Astrocyte (in vitro differentiated cells and primary cell): ENCODE measurements around the gene SULT2A1.

Source experiments
- CTCF ChIP-seq: IDR thresholded peaks from 2 replicates; pipeline ENCODE4 v1.5.1; 2011; ENCODE audit warnings: low read depth, mild to moderate bottlenecking, inconsistent platforms, low read length, moderate library complexity; ENCODE audit not compliant: insufficient read depth
- EZH2 ChIP-seq: IDR thresholded peaks from 2 replicates; pipeline ENCODE4 v1.6.1; 2012; ENCODE audit warnings: mild to moderate bottlenecking, low read length, inconsistent platforms; ENCODE audit not compliant: insufficient read depth

GRCh38 chr19:47899335-47899734 lies 13.2 kb upstream of the SULT2A1 start:
- TF ChIP-seq EZH2 = no peak
- TF ChIP-seq CTCF = no peak
